Osteoblast (primary cell): ENCODE results near the gene MEIS1. TPM values are rescaled to one million over a fixed set of nuclear protein-coding genes. Genes with fewer than 3 reads are reported as not detected.

Experiments
- DNase-seq: peaks from one replicate; pipeline ENCODE4 v3.0.0; 2011; ENCODE audit warnings: low spot score, mixed read lengths; ENCODE audit not compliant: insufficient read length; ENCODE audit errors: missing footprints
- H2AFZ ChIP-seq: 2 replicates; pipeline ENCODE4 v1.6.0; 2011; ENCODE audit warnings: mild to moderate bottlenecking, low read length
- H3K27ac ChIP-seq: 2 replicates; pipeline ENCODE4 v1.5.1; 2011; ENCODE audit warnings: mild to moderate bottlenecking, low read depth, low read length, moderate library complexity
- H3K27me3 ChIP-seq: 2 replicates; pipeline ENCODE4 v1.6.0; 2012; ENCODE audit warnings: mild to moderate bottlenecking, control low read depth, inconsistent platforms, low read length, moderate library complexity; ENCODE audit not compliant: insufficient read depth
- H3K36me3 ChIP-seq: 2 replicates; pipeline ENCODE4 v1.5.1; 2011; ENCODE audit warnings: mild to moderate bottlenecking, low read length, control low read depth, moderate library complexity; ENCODE audit not compliant: insufficient read depth
- H3K4me1 ChIP-seq: 2 replicates; pipeline ENCODE4 v1.5.1; 2011; ENCODE audit warnings: mild to moderate bottlenecking, low read length, control low read depth, moderate library complexity; ENCODE audit not compliant: insufficient read depth
- H3K4me2 ChIP-seq: 2 replicates; pipeline ENCODE4 v1.6.0; 2011; ENCODE audit warnings: mild to moderate bottlenecking, low read length; ENCODE audit not compliant: insufficient read depth
- H3K4me3 ChIP-seq: fragments of 200-600 bp; sonication (generic); 3 replicates; pipeline ENCODE4 v1.5.1; 2012; ENCODE audit warnings: mild to moderate bottlenecking, low read length, inconsistent platforms; ENCODE audit not compliant: insufficient read depth
- H3K79me2 ChIP-seq: 2 replicates; pipeline ENCODE4 v1.6.0; 2012; ENCODE audit warnings: mild to moderate bottlenecking, low read length, control low read depth, inconsistent platforms; ENCODE audit not compliant: insufficient read depth
- H3K9me3 ChIP-seq: 2 replicates; pipeline ENCODE4 v1.5.1; 2011; ENCODE audit warnings: low read depth, low read length, control low read depth
- H4K20me1 ChIP-seq: 2 replicates; pipeline ENCODE4 v1.6.0; 2012; ENCODE audit warnings: mild to moderate bottlenecking, low read length, control low read depth; ENCODE audit not compliant: insufficient read depth
- CTCF ChIP-seq: IDR thresholded peaks from 2 replicates; pipeline ENCODE4 v1.5.1; 2011; ENCODE audit warnings: mild to moderate bottlenecking, low read depth, low read length, moderate library complexity; ENCODE audit errors: extremely low read depth
- total RNA-seq: library from RNA; depleted of rRNA; stranded (reverse); fragments of >200 nt; gene quantifications from 2 replicates; pipeline ENCODE4 v1.2.3, GENCODE V29; 2012

Gene MEIS1
- total RNA-seq, 1 donor: 11.9 TPM

- Histone ChIP-seq H3K79me2 (peaks cover 15% of the 10 kb centered on the region), H3K27ac (no peak overlapping the region), H3K4me1 (peaks cover 3% of the 10 kb centered on the region), H3K9me3 (no peaks in the 10 kb centered on the region), H3K36me3 (peaks cover 27% of the 10 kb centered on the region), H2AFZ (no peak overlapping the region), H3K4me3 (no peak overlapping the region), H4K20me1 (no peaks in the 10 kb centered on the region), H3K4me2 (no peak overlapping the region), H3K27me3 (no peaks in the 10 kb centered on the region)
- no peak for DNase-seq
- TF ChIP-seq CTCF: no peak
Measured at GRCh38 chr2:66443979-66444861, 9.3 kb downstream of the MEIS1 start.

- no peak for TF ChIP-seq CTCF
- DNase-seq: no peak
Measured at GRCh38 chr2:66445076-66445924, 10.4 kb downstream of the MEIS1 start.

GRCh38 chr2:66445925-66446871 is 11.3 kb downstream of the MEIS1 start:
- Histone ChIP-seq H3K27ac (no peak overlapping the region), H3K4me2 (no peak overlapping the region), H3K79me2 (peaks cover 3% of the 10 kb centered on the region), H3K4me3 (no peak overlapping the region), H3K4me1 (no peaks in the 10 kb centered on the region), H4K20me1 (no peaks in the 10 kb centered on the region), H2AFZ (no peak overlapping the region), H3K36me3 (peaks cover 27% of the 10 kb centered on the region), H3K9me3 (no peaks in the 10 kb centered on the region), H3K27me3 (no peaks in the 10 kb centered on the region)
- DNase-seq: no peak
- no peak for TF ChIP-seq CTCF

More at GRCh38 chr2:66445076-66445924, 10.4 kb downstream of the MEIS1 start:
- Histone ChIP-seq H2AFZ (no peak overlapping the region), H3K9me3 (no peaks in the 10 kb centered on the region), H3K27me3 (no peaks in the 10 kb centered on the region), H3K4me3 (no peak overlapping the region), H3K79me2 (peaks cover 5% of the 10 kb centered on the region), H3K4me1 (peaks cover 3% of the 10 kb centered on the region), H3K36me3 (peaks cover 27% of the 10 kb centered on the region), H3K4me2 (no peak overlapping the region), H4K20me1 (no peaks in the 10 kb centered on the region), H3K27ac (no peak overlapping the region)
